CD14-positive monocyte (primary cell): ENCODE results near the gene RASSF4. TPM values are rescaled to one million over a fixed set of nuclear protein-coding genes. Genes with fewer than 3 reads are reported as not detected.
A peak's percentile ranks its signal among the peaks of the same experiment; 100 is the strongest.

Experiments used
- DNase-seq, 3 donors: peaks; one replicate each; pipeline ENCODE4 v3.0.0-alpha.2; 2011 to 2022
- H2AFZ ChIP-seq: 2 replicates; pipeline ENCODE4 v1.6.0; 2012; ENCODE audit warnings: mild to moderate bottlenecking, low read depth, low read length, inconsistent platforms; ENCODE audit not compliant: insufficient read depth, poor library complexity, severe bottlenecking
- H3K27ac ChIP-seq, 2 donors: 1 replicate in 1 of 2; 2 replicates in 1 of 2; pipeline ENCODE4 v1.5.1; 2012 to 2013; ENCODE audit warnings: low read length in 2 of 2, control low read depth in 1 of 2, inconsistent platforms in 1 of 2, low read depth in 1 of 2, mild to moderate bottlenecking in 1 of 2
- H3K27me3 ChIP-seq, 2 donors: one replicate each; pipeline versions ENCODE4 v1.6.0 to v1.6.1; 2011 to 2013; ENCODE audit warnings: low read length in 2 of 2; ENCODE audit not compliant: control insufficient read depth in 2 of 2, insufficient read depth in 2 of 2
- H3K36me3 ChIP-seq, 2 donors: replicated peaks in 1 of 2; 1 replicate in 1 of 2; 2 replicates in 1 of 2; pipeline versions ENCODE4 v1.5.1 to v1.6.1; 2012 to 2013; ENCODE audit warnings: low read length in 2 of 2, control low read depth in 1 of 2, inconsistent platforms in 1 of 2, mild to moderate bottlenecking in 1 of 2; ENCODE audit not compliant: insufficient read depth in 2 of 2, control insufficient read depth in 1 of 2
- H3K4me1 ChIP-seq, 2 donors: 1 replicate in 1 of 2; 2 replicates in 1 of 2; pipeline versions ENCODE4 v1.5.1 to v1.6.1; 2012 to 2013; ENCODE audit warnings: low read length in 2 of 2, control low read depth in 1 of 2, inconsistent platforms in 1 of 2, mild to moderate bottlenecking in 1 of 2, moderate library complexity in 1 of 2; ENCODE audit not compliant: insufficient read depth in 2 of 2, control insufficient read depth in 1 of 2
- H3K4me2 ChIP-seq: replicated peaks from 2 replicates; pipeline ENCODE3; 2012; ENCODE audit warnings: low read length, moderate library complexity, mild to moderate bottlenecking; ENCODE audit not compliant: poor library complexity, severe bottlenecking; ENCODE audit errors: extremely low read depth
- H3K4me3 ChIP-seq, 3 experiments: fragments of 200-600 bp in 1 of 3; sonication (generic) in 1 of 3; replicated peaks in 1 of 3; 1 replicate in 2 of 3; 2 replicates in 1 of 3; pipeline ENCODE4 v1.5.1; 2011 to 2013; ENCODE audit warnings: low read length in 3 of 3, mild to moderate bottlenecking in 3 of 3, control low read depth in 2 of 3, low read depth in 2 of 3, inconsistent platforms in 1 of 3, moderate library complexity in 1 of 3
- H3K79me2 ChIP-seq: 2 replicates; pipeline ENCODE4 v1.6.0; 2012; ENCODE audit warnings: mild to moderate bottlenecking, control low read depth, inconsistent platforms, low read length, moderate library complexity; ENCODE audit not compliant: insufficient read depth
- H3K9ac ChIP-seq: 2 replicates; pipeline ENCODE4 v1.6.0; 2017; ENCODE audit warnings: low read length, mild to moderate bottlenecking; ENCODE audit not compliant: insufficient read depth, poor library complexity, severe bottlenecking
- H3K9me3 ChIP-seq, 2 donors: replicated peaks in 1 of 2; 1 replicate in 1 of 2; 2 replicates in 1 of 2; pipeline versions ENCODE4 v1.5.1 to v1.6.1; 2012 to 2013; ENCODE audit warnings: low read length in 2 of 2, control low read depth in 1 of 2; ENCODE audit not compliant: control insufficient read depth in 1 of 2, insufficient read depth in 1 of 2
- H4K20me1 ChIP-seq: 2 replicates; pipeline ENCODE4 v1.6.0; 2012; ENCODE audit warnings: mild to moderate bottlenecking, low read length, control low read depth, moderate library complexity; ENCODE audit not compliant: insufficient read depth
- H3K27ac Mint-ChIP-seq, 7 donors: one replicate each; pipeline ENCODE4 v1.8.0; 2020; ENCODE audit warnings: mild to moderate bottlenecking in 7 of 7, mixed read lengths in 7 of 7, moderate library complexity in 6 of 7, inconsistent platforms in 2 of 7
- H3K27me3 Mint-ChIP-seq, 3 donors: one replicate each; pipeline ENCODE4 v1.8.0; 2021 to 2022; ENCODE audit warnings: low read depth in 3 of 3, mild to moderate bottlenecking in 3 of 3, mixed read lengths in 3 of 3, moderate library complexity in 3 of 3, inconsistent platforms in 1 of 3
- H3K36me3 Mint-ChIP-seq, 2 donors: one replicate each; pipeline ENCODE4 v1.8.0; 2020; ENCODE audit warnings: mixed read lengths in 2 of 2, inconsistent platforms in 1 of 2, mild to moderate bottlenecking in 1 of 2
- H3K4me1 Mint-ChIP-seq: one replicate; pipeline ENCODE4 v1.8.0; 2020; ENCODE audit warnings: mild to moderate bottlenecking, mixed read lengths
- H3K4me3 Mint-ChIP-seq, 2 donors: one replicate each; pipeline ENCODE4 v1.8.0; 2020; ENCODE audit warnings: mild to moderate bottlenecking in 2 of 2, mixed read lengths in 2 of 2, moderate library complexity in 1 of 2
- H3K9me3 Mint-ChIP-seq, 7 donors: one replicate each; pipeline ENCODE4 v1.8.0; 2020 to 2022; ENCODE audit warnings: mixed read lengths in 7 of 7, mild to moderate bottlenecking in 6 of 7, moderate library complexity in 6 of 7, inconsistent platforms in 2 of 7
- CTCF ChIP-seq: fragments of 200-600 bp; IDR thresholded peaks from one replicate; pipeline ENCODE4 v1.8.0; 2022; ENCODE audit warnings: antibody characterized with exemption, mild to moderate bottlenecking
- WGBS: methylation state at CpG from one replicate; pipeline ENCODE4 v1.1.5; 2013; ENCODE audit warnings: missing lambda C conversion rate; ENCODE audit not compliant: insufficient coverage; 5-methylcytosine and 5-hydroxymethylcytosine counted together
- intact Hi-C, 2 donors: fragments of 100-400 bp; cut with micrococcal nuclease; formaldehyde crosslinking; loops; one replicate each; pipeline versions ENCODE4 v1.15.0 to v1.15.1; 2023
- polyA plus RNA-seq, 3 donors: library from polyadenylated mRNA; depleted of rRNA in 1 of 3; unstranded in 2 of 3; stranded (reverse) in 1 of 3; fragments of 300-500 nt in 2 of 3; fragments of >200 nt in 1 of 3; fragmentation: Illumina TruSeq in 2 of 3; gene quantifications; 1 replicate in 2 of 3; 2 replicates in 1 of 3; pipeline ENCODE4 v1.2.3, GENCODE V29; 2012 to 2021

RASSF4 gene
- polyA plus RNA-seq, 3 donors: 117 to 290 (median 120) TPM

- intact Hi-C loops: no loop called here
- H3K4me3 ChIP-seq: no peak overlapping the region
- no peak overlapping the region for H3K4me3 Mint-ChIP-seq
- peaks cover 0 to 1% (median 0%) of the 10 kb centered on the region in 7 donors for H3K9me3 Mint-ChIP-seq
- no peaks in the 10 kb centered on the region for H3K36me3 ChIP-seq
- no peaks in the 10 kb centered on the region for H3K36me3 Mint-ChIP-seq
- H3K9ac ChIP-seq: no peak overlapping the region
- H4K20me1 ChIP-seq: no peaks in the 10 kb centered on the region
- H3K27me3 Mint-ChIP-seq: no peaks in the 10 kb centered on the region
- DNase-seq: peak in 2 of 3 donors; percentile 27 to 52
- H3K4me1 Mint-ChIP-seq: no peaks in the 10 kb centered on the region
- H3K79me2 ChIP-seq: no peaks in the 10 kb centered on the region
- H3K9me3 ChIP-seq: no peaks in the 10 kb centered on the region
- no peak for TF ChIP-seq CTCF
- no peaks in the 10 kb centered on the region for H3K27me3 ChIP-seq
- H3K27ac ChIP-seq: no peak overlapping the region
- H2AFZ ChIP-seq: no peak overlapping the region
- H3K4me2 ChIP-seq: no peak overlapping the region
- no peak overlapping the region for H3K27ac Mint-ChIP-seq
- 40% methylated on average over 5 of the region's 7 CpGs for WGBS
- H3K4me1 ChIP-seq: peaks cover 10 to 14% of the 10 kb centered on the region in 2 donors
These were observed 34.4 kb upstream of the RASSF4 start for GRCh38 chr10:44925224-44925623.

- no peaks in the 10 kb centered on the region for H4K20me1 ChIP-seq
- TF ChIP-seq CTCF: no peak
- no peaks in the 10 kb centered on the region for H3K36me3 Mint-ChIP-seq
- no peaks in the 10 kb centered on the region for H3K4me1 Mint-ChIP-seq
- no peak overlapping the region for H3K27ac ChIP-seq
- no peak overlapping the region for H3K4me3 ChIP-seq
- no peak overlapping the region for H3K27ac Mint-ChIP-seq
- peak overlapping the region; percentile 41 for H2AFZ ChIP-seq
- intact Hi-C loops: no loop called here
- no peaks in the 10 kb centered on the region for H3K9me3 ChIP-seq
- H3K9ac ChIP-seq: no peak overlapping the region
- H3K4me1 ChIP-seq: peaks cover 10 to 14% of the 10 kb centered on the region in 2 donors
- H3K79me2 ChIP-seq: no peaks in the 10 kb centered on the region
- WGBS: 90% methylated on average over 10 of the region's 16 CpGs
- H3K27me3 ChIP-seq: no peaks in the 10 kb centered on the region
- no peak overlapping the region for H3K4me3 Mint-ChIP-seq
- no peaks in the 10 kb centered on the region for H3K36me3 ChIP-seq
- no peak overlapping the region for H3K4me2 ChIP-seq
- H3K9me3 Mint-ChIP-seq: peaks cover 0 to 1% (median 0%) of the 10 kb centered on the region in 7 donors
- H3K27me3 Mint-ChIP-seq: no peaks in the 10 kb centered on the region
- DNase-seq: no peak
These were observed 33.5 kb upstream of the RASSF4 start for GRCh38 chr10:44925811-44926750.
